Effector CD4-positive, alpha-beta T cell (primary cell): ENCODE results near the gene FAM149A.

Experiments
- DNase-seq: peaks from one replicate; pipeline ENCODE4 v3.0.0-alpha.2; 2020

The FAM149A gene

GRCh38 chr4:186204103-186204559 lies 99.6 kb downstream of the FAM149A start:
- no peak for DNase-seq

- no peak for DNase-seq
Observed at GRCh38 chr4:186204686-186205085, 100.2 kb downstream of the FAM149A start.

GRCh38 chr4:186205156-186205555 lies 100.7 kb downstream of the FAM149A start:
- DNase-seq: no peak

GRCh38 chr4:186216465-186217024 lies 112.0 kb downstream of the FAM149A start:
- DNase-seq: no peak

GRCh38 chr4:186217733-186218293 lies 113.3 kb downstream of the FAM149A start:
- DNase-seq: no peak

- no peak for DNase-seq
Observed at GRCh38 chr4:186221624-186222023, 117.1 kb downstream of the FAM149A start.
